ENCODE data around the gene PLCD3.

The PLCD3 gene

GRCh38 chr17:45145035-45145389 is 12.7 kb upstream of the PLCD3 start:
- no peak for DNase-seq (ENCODE audit: low read depth)

GRCh38 chr17:45144199-45145034 is 12.1 kb upstream of the PLCD3 start:
- DNase-seq (ENCODE audit: low read depth): no peak
- peak overlapping the region; percentile 23 for H3K4me3 ChIP-seq (replicated peaks; ENCODE audit: low read depth, low read length)
- no peak for TF ChIP-seq CTCF (IDR thresholded peaks at IDR 0.05; ENCODE audit: low read length, missing control alignments)

More at GRCh38 chr17:45145035-45145389, 12.7 kb upstream of the PLCD3 start:
- H3K4me3 ChIP-seq (replicated peaks; ENCODE audit: low read depth, low read length): no peak overlapping the region
- TF ChIP-seq CTCF (IDR thresholded peaks at IDR 0.05; ENCODE audit: low read length, missing control alignments): no peak

GRCh38 chr17:45143767-45144198 is 11.5 kb upstream of the PLCD3 start:
- DNase-seq (ENCODE audit: low read depth): peak; percentile 88
- H3K4me3 ChIP-seq (replicated peaks; ENCODE audit: low read depth, low read length): peak overlapping the region; percentile 23
- TF ChIP-seq CTCF (IDR thresholded peaks at IDR 0.05; ENCODE audit: low read length, missing control alignments): no peak

GRCh38 chr17:45143094-45143670 is 10.9 kb upstream of the PLCD3 start:
- no peak for TF ChIP-seq CTCF (IDR thresholded peaks at IDR 0.05; ENCODE audit: low read length, missing control alignments)
- no peak for DNase-seq (ENCODE audit: low read depth)
- no peak overlapping the region for H3K4me3 ChIP-seq (replicated peaks; ENCODE audit: low read depth, low read length)

GRCh38 chr17:45139533-45139920 is 7.2 kb upstream of the PLCD3 start:
- TF ChIP-seq CTCF (IDR thresholded peaks at IDR 0.05; ENCODE audit: low read length, missing control alignments): no peak
- no peak for DNase-seq (ENCODE audit: low read depth)
- no peak overlapping the region for H3K4me3 ChIP-seq (replicated peaks; ENCODE audit: low read depth, low read length)

- no peak for DNase-seq (ENCODE audit: low read depth)
- TF ChIP-seq CTCF (IDR thresholded peaks at IDR 0.05; ENCODE audit: low read length, missing control alignments): no peak
- H3K4me3 ChIP-seq (replicated peaks; ENCODE audit: low read depth, low read length): no peak overlapping the region
Observed at GRCh38 chr17:45138911-45139532, 6.7 kb upstream of the PLCD3 start.

Measured in fibroblast of pulmonary artery (primary cell).